GM23338 (cell line): Measurements from ENCODE around the gene WWOX. TPM values are rescaled to one million over a fixed set of nuclear protein-coding genes. Genes with fewer than 3 reads are reported as not detected.

ENCODE experiments used
- ATAC-seq: fragments of 200-7000 bp; cut with Tn5 transposase; 3 replicates; pipeline ENCODE4 v1.9.1; 2020
- DNase-seq: peaks from one replicate; pipeline ENCODE4 v3.0.0-alpha.2; 2015; ENCODE audit warnings: low spot score
- H2AFZ ChIP-seq: fragments of 200-600 bp; sonication (generic); 2 replicates; pipeline ENCODE4 v1.8.0; 2016; ENCODE audit warnings: antibody characterized with exemption, mild to moderate bottlenecking, moderate library complexity
- H3F3A ChIP-seq: fragments of 200-600 bp; sonication (generic); replicated peaks from 2 replicates; pipeline ENCODE4 v1.8.0; 2017; ENCODE audit warnings: antibody characterized with exemption, mixed run types, low read depth
- H3K27ac ChIP-seq: fragments of 200-600 bp; sonication (generic); 2 replicates; pipeline ENCODE4 v1.6.1; 2016; ENCODE audit warnings: low read depth
- H3K27me3 ChIP-seq: fragments of 200-600 bp; sonication (generic); 2 replicates; pipeline ENCODE4 v1.8.0; 2016; ENCODE audit warnings: mild to moderate bottlenecking, mixed run types, moderate library complexity; ENCODE audit not compliant: insufficient read depth
- H3K36me3 ChIP-seq: fragments of 200-600 bp; sonication (generic); 2 replicates; pipeline ENCODE4 v1.8.0; 2016; ENCODE audit warnings: mild to moderate bottlenecking; ENCODE audit not compliant: insufficient read depth
- H3K4me1 ChIP-seq: fragments of 200-600 bp; sonication (generic); 2 replicates; pipeline ENCODE4 v1.8.0; 2016; ENCODE audit warnings: mild to moderate bottlenecking, moderate library complexity; ENCODE audit not compliant: insufficient read depth
- H3K4me2 ChIP-seq: fragments of 200-600 bp; sonication (generic); 2 replicates; pipeline ENCODE4 v1.7.1; 2017; ENCODE audit warnings: mixed run types
- H3K4me3 ChIP-seq: fragments of 200-600 bp; sonication (generic); 2 replicates; pipeline ENCODE4 v1.6.1; 2016; ENCODE audit warnings: mixed run types
- H3K79me2 ChIP-seq: fragments of 200-600 bp; sonication (generic); replicated peaks from 2 replicates; pipeline ENCODE4 v1.8.0; 2017; ENCODE audit warnings: mild to moderate bottlenecking; ENCODE audit not compliant: insufficient read depth
- H3K9me2 ChIP-seq: fragments of 200-600 bp; sonication (generic); 2 replicates; pipeline ENCODE4 v1.8.0; 2017; ENCODE audit not compliant: insufficient read depth
- H4K20me1 ChIP-seq: fragments of 200-600 bp; sonication (generic); replicated peaks from 2 replicates; pipeline ENCODE4 v1.8.0; 2017; ENCODE audit warnings: mild to moderate bottlenecking; ENCODE audit not compliant: insufficient read depth
- H3K27ac Mint-ChIP-seq: 2 replicates; pipeline ENCODE4 v1.8.0; 2020; ENCODE audit warnings: inconsistent platforms, mild to moderate bottlenecking, moderate library complexity, mixed read lengths
- H3K27me3 Mint-ChIP-seq: 3 replicates; pipeline ENCODE4 v1.8.0; 2022; ENCODE audit warnings: low read depth, mild to moderate bottlenecking, moderate library complexity, mixed read lengths, inconsistent platforms; ENCODE audit not compliant: insufficient read depth, poor library complexity
- H3K36me3 Mint-ChIP-seq: 3 replicates; pipeline ENCODE4 v1.8.0; 2021; ENCODE audit warnings: low read depth, mild to moderate bottlenecking, inconsistent platforms, moderate library complexity, mixed read lengths
- H3K4me1 Mint-ChIP-seq: 3 replicates; pipeline ENCODE4 v1.8.0; 2020; ENCODE audit warnings: mild to moderate bottlenecking, inconsistent platforms, mixed read lengths
- H3K4me3 Mint-ChIP-seq: 3 replicates; pipeline ENCODE4 v1.8.0; 2021; ENCODE audit warnings: moderate library complexity, mild to moderate bottlenecking, inconsistent platforms, mixed read lengths
- H3K9me3 Mint-ChIP-seq: 3 replicates; pipeline ENCODE4 v1.8.0; 2020; ENCODE audit warnings: moderate library complexity, mild to moderate bottlenecking, inconsistent platforms, mixed read lengths
- CREB1 ChIP-seq: fragments of 250-450 bp; sonication (Bioruptor Pico); IDR thresholded peaks from 2 replicates; pipeline ENCODE4 v1.5.0; 2020; ENCODE audit warnings: low read depth, mild to moderate bottlenecking, moderate library complexity
- ETS1 ChIP-seq: IDR thresholded peaks from 2 replicates; pipeline ENCODE4 v1.6.1; 2016; ENCODE audit warnings: antibody characterized with exemption
- EZH2 ChIP-seq: fragments of 200-600 bp; sonication (generic); IDR thresholded peaks from one replicate; pipeline ENCODE4 v1.8.0; 2017; ENCODE audit warnings: antibody characterized with exemption, mild to moderate bottlenecking, low read depth; ENCODE audit not compliant: unreplicated experiment
- NANOG ChIP-seq: IDR thresholded peaks from 2 replicates; pipeline ENCODE4 v1.6.1; 2016; ENCODE audit warnings: antibody characterized with exemption, borderline replicate concordance
- POLR2AphosphoS5 ChIP-seq: IDR thresholded peaks from 2 replicates; pipeline ENCODE4 v1.6.1; 2016; ENCODE audit warnings: antibody characterized with exemption, low read depth
- REST ChIP-seq: IDR thresholded peaks from one replicate; pipeline ENCODE4 v1.6.1; 2018; ENCODE audit warnings: antibody characterized with exemption; ENCODE audit not compliant: unreplicated experiment
- ZNF114 ChIP-seq: fragments of 250-450 bp; sonication (Bioruptor Pico); IDR thresholded peaks from 2 replicates; pipeline ENCODE4 v1.5.0; 2020; ENCODE audit warnings: mild to moderate bottlenecking, moderate library complexity
- ZNF462 ChIP-seq: fragments of 250-450 bp; sonication (Bioruptor Pico); IDR thresholded peaks from 2 replicates; pipeline ENCODE4 v1.5.0; 2020; ENCODE audit warnings: mild to moderate bottlenecking, moderate library complexity
- polyA plus RNA-seq: library from polyadenylated mRNA; unstranded; fragments of >200 nt; fragmentation: Nextera tagmentation; extraction: Ambion mirVana; gene quantifications from 2 replicates; pipeline ENCODE4 v1.2.1, GENCODE V29; 2016
- total RNA-seq: library from RNA; depleted of rRNA; stranded (reverse); fragments of >200 nt; shearing (Covaris generic); gene quantifications from 2 replicates; pipeline ENCODE4 v1.2.3, GENCODE V29; 2014

WWOX gene
- total and polyA plus RNA-seq, 2 experiments from 2014 or later, result 10.0 to 19.3 TPM

GRCh38 chr16:79107301-79107700 is 1007.8 kb downstream of the WWOX start:
- Mint-ChIP-seq H3K36me3 (no peaks in the 10 kb centered on the region), H3K9me3 (no peaks in the 10 kb centered on the region), H3K27me3 (peaks cover 4% of the 10 kb centered on the region), H3K27ac (no peak overlapping the region), H3K4me1 (peaks cover 24% of the 10 kb centered on the region; the same call in 2 of the 3 replicates), H3K4me3 (no peak overlapping the region)
- DNase-seq (no peak), ATAC-seq (no peak)
- Histone ChIP-seq H3K4me2 (no peak overlapping the region), H3K36me3 (no peaks in the 10 kb centered on the region), H4K20me1 (no peaks in the 10 kb centered on the region), H3K27ac (no peak overlapping the region), H3K4me1 (peaks cover 21% of the 10 kb centered on the region), H3K27me3 (no peaks in the 10 kb centered on the region), H3K4me3 (no peak overlapping the region), H3K79me2 (no peaks in the 10 kb centered on the region), H2AFZ (no peak overlapping the region), H3F3A (no peaks in the 10 kb centered on the region), H3K9me2 (peaks cover 7% of the 10 kb centered on the region; the same call in 1 of the 2 replicates)
- TF ChIP-seq ZNF114 (CRISPR knock-in tag) (no peak), ZNF462 (CRISPR knock-in tag) (no peak), CREB1 (CRISPR knock-in tag) (no peak), EZH2 (no peak), NANOG (no peak), ETS1 (no peak), POLR2AphosphoS5 (no peak), REST (no peak)
